Measurements from ENCODE around the gene IER5L. TPM values are rescaled to one million over a fixed set of nuclear protein-coding genes. Genes with fewer than 3 reads are reported as not detected.
A peak's percentile ranks its signal among the peaks of the same experiment; 100 is the strongest.

IER5L gene
- total RNA-seq, 1 donor from 2014 or later: 5.2 TPM

DNA sequence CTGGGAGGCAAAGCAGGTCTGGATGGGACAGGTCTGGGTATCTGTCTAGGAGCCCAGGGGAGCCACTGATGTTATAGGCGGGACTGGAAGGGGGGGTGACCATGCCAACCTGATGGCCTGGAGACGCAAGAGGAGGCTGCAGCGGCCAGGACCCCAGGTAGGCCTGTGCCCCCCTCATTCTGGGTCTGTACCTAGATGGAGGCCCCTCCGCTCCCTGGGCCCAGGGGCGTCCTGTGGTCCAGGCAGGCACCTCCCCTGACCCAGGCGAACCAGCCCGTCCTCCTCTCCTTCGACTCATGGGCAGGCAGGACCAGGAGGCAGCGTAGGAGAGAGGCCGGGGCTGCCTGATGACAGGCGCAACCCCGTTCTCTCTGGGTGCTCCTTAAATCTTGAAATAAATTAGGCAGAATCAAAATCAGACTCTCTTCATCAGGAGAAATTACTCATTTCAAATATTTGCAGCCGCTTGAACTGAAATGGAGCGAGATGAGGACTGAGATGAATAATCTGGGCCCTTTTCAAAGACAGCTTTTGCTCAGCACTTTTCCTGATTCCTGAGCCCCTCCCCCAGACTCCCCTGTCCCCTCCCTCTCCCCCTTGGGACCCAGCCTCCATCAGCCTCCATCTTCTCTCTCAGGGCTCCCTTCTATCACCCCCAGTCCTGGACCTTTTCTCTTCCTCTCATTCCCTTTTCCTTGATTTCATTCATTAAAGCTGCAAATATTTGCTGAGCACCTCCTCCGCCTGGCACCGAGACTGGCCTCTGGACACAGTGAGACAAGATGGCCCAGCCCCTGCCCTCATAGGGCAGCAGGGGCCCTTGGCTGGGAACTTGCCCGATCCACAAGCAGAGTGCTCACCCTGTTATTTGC, 46.8 kb upstream of the IER5L start:
- TF ChIP-seq, protein P1, sequence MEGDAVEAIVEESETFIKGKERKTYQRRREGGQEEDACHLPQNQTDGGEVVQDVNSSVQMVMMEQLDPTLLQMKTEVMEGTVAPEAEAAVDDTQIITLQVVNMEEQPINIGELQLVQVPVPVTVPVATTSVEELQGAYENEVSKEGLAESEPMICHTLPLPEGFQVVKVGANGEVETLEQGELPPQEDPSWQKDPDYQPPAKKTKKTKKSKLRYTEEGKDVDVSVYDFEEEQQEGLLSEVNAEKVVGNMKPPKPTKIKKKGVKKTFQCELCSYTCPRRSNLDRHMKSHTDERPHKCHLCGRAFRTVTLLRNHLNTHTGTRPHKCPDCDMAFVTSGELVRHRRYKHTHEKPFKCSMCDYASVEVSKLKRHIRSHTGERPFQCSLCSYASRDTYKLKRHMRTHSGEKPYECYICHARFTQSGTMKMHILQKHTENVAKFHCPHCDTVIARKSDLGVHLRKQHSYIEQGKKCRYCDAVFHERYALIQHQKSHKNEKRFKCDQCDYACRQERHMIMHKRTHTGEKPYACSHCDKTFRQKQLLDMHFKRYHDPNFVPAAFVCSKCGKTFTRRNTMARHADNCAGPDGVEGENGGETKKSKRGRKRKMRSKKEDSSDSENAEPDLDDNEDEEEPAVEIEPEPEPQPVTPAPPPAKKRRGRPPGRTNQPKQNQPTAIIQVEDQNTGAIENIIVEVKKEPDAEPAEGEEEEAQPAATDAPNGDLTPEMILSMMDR (IDR thresholded peaks at IDR 0.05; ENCODE audit: unreplicated experiment): no peak
- Mint-ChIP-seq H3K27ac (ENCODE audit: unreplicated experiment) (peak overlapping the region; percentile 6), H3K36me3 (ENCODE audit: low read depth, unreplicated experiment) (no peaks in the 10 kb centered on the region), H3K27me3 (ENCODE audit: unreplicated experiment) (no peaks in the 10 kb centered on the region), H3K4me3 (ENCODE audit: unreplicated experiment) (no peak overlapping the region), H3K4me1 (ENCODE audit: unreplicated experiment) (peaks cover 4% of the 10 kb centered on the region), H3K9me3 (ENCODE audit: unreplicated experiment) (no peaks in the 10 kb centered on the region)
- no peak for DNase-seq (ENCODE audit: low spot score)

DNA sequence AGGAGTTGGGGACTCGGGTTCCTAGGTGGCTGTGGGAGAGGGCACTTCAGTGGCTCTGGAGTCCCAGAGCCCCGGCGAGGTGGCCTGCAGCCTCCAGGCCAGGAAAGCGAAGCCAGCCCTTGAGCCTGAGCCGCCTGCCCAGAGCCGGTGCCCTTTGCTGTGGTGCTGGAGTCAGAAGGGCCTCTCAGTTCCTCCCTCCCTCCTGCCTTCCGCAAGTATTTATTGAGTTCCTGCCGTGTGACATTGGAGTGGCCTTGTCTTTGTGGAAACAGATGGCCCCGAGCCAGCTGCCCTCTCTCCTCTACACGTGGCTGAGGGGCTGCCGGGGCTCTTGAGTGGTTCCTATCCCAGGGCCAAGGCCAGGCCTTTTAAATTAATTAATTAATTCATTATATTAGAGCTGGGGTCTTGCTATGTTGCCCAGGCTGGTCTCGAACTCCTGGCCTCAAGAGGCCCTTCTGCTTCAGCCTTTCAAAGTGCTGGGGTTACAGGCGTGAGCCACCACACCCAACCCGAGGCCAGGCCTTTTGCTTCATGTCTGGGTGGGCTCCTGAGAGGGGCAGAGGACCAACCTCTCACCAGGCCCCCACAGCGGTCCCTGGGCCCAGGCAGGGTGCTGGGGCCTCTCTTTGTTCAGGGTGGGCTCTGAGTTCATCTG, 45.6 kb upstream of the IER5L start:
- Mint-ChIP-seq H3K36me3 (ENCODE audit: low read depth, unreplicated experiment) (no peaks in the 10 kb centered on the region), H3K4me1 (ENCODE audit: unreplicated experiment) (peaks cover 4% of the 10 kb centered on the region), H3K27me3 (ENCODE audit: unreplicated experiment) (no peaks in the 10 kb centered on the region), H3K4me3 (ENCODE audit: unreplicated experiment) (no peak overlapping the region), H3K27ac (ENCODE audit: unreplicated experiment) (no peak overlapping the region), H3K9me3 (ENCODE audit: unreplicated experiment) (no peaks in the 10 kb centered on the region)
- TF ChIP-seq, protein P1 (IDR thresholded peaks at IDR 0.05; ENCODE audit: unreplicated experiment): no peak
- no peak for DNase-seq (ENCODE audit: low spot score)

DNA sequence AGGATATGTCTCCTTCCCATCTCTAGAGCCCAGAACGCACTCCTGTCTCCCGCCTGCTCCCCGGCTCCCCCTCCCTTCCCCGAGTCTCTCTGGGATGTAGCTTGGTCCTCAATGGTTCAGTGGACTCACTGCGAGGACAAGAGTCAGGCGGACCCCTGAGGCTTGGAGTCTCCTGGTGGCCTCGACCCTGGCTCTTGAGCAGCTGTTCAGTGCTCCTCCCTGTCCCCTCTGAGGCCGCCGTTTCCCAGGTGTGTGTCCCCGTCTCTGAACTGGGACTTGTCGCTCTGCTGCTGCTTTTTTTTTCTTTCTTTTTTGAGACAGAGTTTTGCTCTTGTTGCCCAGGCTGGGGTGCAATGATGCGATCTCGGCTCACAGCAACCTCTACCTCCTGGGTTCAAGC, 44.8 kb upstream of the IER5L start:
- no peaks in the 10 kb centered on the region for H3K36me3 Mint-ChIP-seq (ENCODE audit: low read depth, unreplicated experiment)
- H3K4me3 Mint-ChIP-seq (ENCODE audit: unreplicated experiment): no peak overlapping the region
- no peaks in the 10 kb centered on the region for H3K27me3 Mint-ChIP-seq (ENCODE audit: unreplicated experiment)
- no peak overlapping the region for H3K27ac Mint-ChIP-seq (ENCODE audit: unreplicated experiment)
- DNase-seq (ENCODE audit: low spot score): no peak
- peaks cover 4% of the 10 kb centered on the region for H3K4me1 Mint-ChIP-seq (ENCODE audit: unreplicated experiment)
- TF ChIP-seq, protein P1 (IDR thresholded peaks at IDR 0.05; ENCODE audit: unreplicated experiment): no peak
- H3K9me3 Mint-ChIP-seq (ENCODE audit: unreplicated experiment): no peaks in the 10 kb centered on the region

DNA sequence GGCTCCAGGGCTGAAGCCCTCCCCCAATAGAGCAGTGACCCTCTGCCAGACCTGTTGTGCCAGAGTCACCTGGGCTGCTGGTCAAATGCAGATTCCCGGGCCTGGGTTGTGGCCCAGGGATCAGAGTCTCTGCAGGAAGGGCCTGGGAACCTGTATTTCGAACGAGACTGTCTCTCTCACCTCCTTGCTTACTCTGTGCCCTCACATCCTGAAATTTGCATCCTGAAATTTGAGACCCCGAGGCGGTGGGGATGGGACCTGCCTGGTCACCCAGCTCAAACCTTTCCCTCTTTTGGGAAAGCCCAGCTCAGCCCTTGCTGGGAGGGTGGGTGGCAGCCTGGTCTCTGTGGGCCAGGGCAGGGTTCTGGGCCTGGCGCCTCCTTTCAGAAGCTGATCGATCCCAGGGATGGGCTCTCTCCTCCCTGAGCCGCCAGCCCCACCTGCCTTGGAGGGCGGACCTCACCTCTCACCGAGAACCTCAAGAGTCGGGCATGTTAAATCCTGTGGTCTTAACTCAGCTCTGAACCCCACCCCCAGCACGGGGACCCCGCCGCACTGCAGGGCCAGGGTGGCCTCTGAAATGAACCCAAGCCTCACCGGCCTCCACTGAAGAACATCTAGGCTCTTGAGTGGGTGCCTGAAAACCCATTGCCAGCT, 44.0 kb upstream of the IER5L start:
- H3K4me3 Mint-ChIP-seq (ENCODE audit: unreplicated experiment): no peak overlapping the region
- peaks cover 2% of the 10 kb centered on the region for H3K27me3 Mint-ChIP-seq (ENCODE audit: unreplicated experiment)
- no peak overlapping the region for H3K27ac Mint-ChIP-seq (ENCODE audit: unreplicated experiment)
- H3K4me1 Mint-ChIP-seq (ENCODE audit: unreplicated experiment): peaks cover 4% of the 10 kb centered on the region
- no peaks in the 10 kb centered on the region for H3K9me3 Mint-ChIP-seq (ENCODE audit: unreplicated experiment)
- no peak for DNase-seq (ENCODE audit: low spot score)
- TF ChIP-seq, protein P1 (IDR thresholded peaks at IDR 0.05; ENCODE audit: unreplicated experiment): no peak
- H3K36me3 Mint-ChIP-seq (ENCODE audit: low read depth, unreplicated experiment): no peaks in the 10 kb centered on the region
